M059J (cell line): ENCODE data around the gene ZFP42. TPM values are rescaled to one million over a fixed set of nuclear protein-coding genes. Genes with fewer than 3 reads are reported as not detected.
"Not testable (repeated sequence)": the region's sequence is repeated elsewhere in the genome, so short reads cannot be mapped to it uniquely, and the experiment has no call there.

ENCODE experiments used
- DNase-seq: peaks from one replicate; pipeline ENCODE4 v3.0.0-alpha.2; 2012; ENCODE audit warnings: low read depth
- total RNA-seq: library from RNA; depleted of rRNA; stranded (reverse); fragments of >200 nt; shearing (Covaris generic); gene quantifications from 2 replicates; pipeline ENCODE4 v1.2.3, GENCODE V29; 2014; rRNA removed

Gene ZFP42
- total RNA-seq, 1 experiment from 2014 or later: 0.07 TPM

DNA sequence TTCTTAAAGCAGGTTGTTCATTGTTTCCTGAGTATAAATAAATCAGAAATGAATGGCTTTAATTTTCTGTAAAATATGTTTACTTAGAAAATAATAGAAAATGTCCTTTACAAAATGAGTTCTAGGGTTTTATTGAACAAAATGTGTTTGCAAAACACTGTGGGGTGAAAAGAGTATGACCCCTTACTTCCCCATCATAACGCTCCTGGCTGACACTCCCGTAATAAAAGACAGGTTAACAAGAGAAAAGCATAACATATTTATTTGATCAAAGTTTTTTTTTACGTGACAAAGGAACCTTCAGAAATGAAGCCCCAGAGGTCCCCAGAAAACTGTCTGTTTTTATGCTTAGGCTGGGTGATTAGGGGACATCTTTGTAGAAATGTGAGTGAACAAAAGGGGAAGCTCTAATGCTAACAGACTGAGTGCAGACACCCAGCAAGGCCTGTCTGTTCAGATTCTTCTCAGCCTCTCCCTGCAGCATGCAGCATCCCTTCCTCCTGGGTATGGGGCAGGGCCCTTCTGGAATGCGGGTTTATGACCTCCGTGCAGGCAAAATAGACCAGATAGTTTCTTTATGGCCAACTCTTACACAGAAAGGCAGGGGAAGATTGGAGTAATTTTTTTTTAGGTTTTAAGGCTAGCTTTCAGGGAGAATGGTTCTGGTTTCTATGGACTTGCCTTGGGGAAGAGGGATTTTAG, 26.1 kb downstream of the ZFP42 start:
- no peak for DNase-seq

GRCh38 chr4:188023682-188024081, 28.1 kb downstream of the ZFP42 start:
- peak; percentile 69 for DNase-seq

GRCh38 chr4:188025476-188025875, 29.9 kb downstream of the ZFP42 start:
- DNase-seq: no peak

GRCh38 chr4:188029114-188029513, 33.5 kb downstream of the ZFP42 start:
- no peak for DNase-seq

DNA sequence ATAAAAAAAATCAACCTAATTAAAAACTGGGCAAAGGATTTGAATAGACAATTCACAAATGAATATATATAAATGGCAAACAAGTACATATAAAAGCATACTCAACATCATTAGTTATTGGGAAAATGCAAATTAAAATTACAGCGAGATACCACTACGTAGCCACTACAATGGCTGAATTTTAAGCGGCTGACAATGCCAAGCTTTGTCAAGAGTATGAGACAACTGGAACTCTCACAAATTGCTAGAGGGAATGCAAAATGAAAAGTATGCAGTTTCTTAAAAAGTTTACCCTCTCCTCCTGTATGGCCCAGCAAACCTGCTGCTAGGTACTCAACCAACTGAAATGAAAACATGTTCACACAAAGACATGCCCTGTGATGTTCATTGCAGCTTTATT, 34.8 kb downstream of the ZFP42 start:
- no peak for DNase-seq

DNA sequence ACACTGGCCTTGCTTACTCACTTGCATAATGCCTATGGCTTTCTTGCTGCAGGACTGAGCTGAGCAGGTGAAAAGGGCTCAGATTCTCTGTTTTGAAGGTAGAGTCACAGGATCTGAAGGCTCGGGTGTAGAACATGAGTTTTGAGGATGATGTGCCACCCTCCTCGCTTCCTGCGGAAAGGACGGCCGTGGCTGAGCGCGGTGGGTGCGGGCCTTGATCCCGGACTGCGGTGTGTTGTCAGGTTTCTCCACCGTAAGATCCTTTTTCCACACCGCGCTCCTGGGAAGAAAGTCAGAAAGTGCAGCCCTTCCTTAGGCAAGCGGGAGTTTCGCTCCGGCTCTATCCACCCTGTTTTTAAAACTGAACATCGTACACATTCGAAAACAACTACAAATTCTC, 36.2 kb downstream of the ZFP42 start:
- DNase-seq: no peak

- DNase-seq: no peak
Measured at GRCh38 chr4:188032170-188032569, 36.6 kb downstream of the ZFP42 start.

- DNase-seq: no peak
Measured at GRCh38 chr4:188032583-188032982, 37.0 kb downstream of the ZFP42 start.

DNA sequence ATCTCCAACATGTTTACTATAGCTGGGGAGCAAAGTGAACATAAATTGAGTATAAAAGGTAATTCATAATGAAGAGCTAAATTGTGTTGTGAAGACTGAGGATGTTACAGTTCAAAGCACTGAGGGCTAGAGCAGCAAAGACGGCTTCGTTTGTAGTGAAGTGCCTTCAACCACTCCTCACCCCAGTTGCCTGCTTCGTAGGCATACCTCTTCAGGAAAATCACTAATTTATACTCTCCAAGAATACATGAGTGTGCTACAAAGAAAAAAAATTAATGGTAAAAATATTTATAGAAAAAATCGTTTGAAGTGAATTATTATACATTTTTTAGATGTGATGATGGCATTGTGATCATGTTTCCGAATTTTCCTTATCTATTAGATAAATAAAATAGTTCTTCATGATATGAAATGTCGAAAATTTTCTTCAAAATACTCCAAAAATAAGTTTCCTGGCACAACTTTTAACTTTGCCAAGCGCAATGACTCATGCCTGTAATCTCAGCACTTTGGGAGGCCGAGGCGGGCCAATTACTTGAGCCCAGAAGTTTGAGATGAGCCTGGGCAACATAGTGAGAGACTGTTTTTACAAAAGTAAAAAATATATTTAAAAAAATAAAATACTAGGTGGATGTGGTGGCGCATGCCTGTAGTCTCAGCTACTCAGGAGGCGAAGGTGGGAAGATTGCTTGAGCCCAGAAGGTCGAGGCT, 41.6 kb downstream of the ZFP42 start:
- DNase-seq: peak; percentile 64

DNA sequence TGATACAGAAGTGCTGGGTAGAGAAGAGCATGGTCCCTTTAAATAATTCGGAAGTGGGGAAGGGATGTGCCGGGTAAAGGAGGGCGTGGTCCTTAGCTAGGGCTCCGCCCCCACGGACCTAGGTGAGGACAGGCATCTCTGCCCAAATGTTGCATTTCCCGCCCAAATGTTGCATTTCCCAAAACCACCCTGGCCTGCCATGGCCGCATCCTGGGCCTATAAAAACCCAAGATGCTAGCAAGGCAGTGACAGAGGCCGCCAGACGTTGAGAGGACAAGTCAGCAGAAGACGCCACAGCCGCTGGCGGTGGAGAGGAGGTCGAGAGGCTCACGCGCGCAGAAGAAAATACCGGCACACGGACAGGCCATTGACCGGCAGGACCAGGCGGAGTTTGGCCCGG, 46.1 kb downstream of the ZFP42 start:
- no peak for DNase-seq

DNA sequence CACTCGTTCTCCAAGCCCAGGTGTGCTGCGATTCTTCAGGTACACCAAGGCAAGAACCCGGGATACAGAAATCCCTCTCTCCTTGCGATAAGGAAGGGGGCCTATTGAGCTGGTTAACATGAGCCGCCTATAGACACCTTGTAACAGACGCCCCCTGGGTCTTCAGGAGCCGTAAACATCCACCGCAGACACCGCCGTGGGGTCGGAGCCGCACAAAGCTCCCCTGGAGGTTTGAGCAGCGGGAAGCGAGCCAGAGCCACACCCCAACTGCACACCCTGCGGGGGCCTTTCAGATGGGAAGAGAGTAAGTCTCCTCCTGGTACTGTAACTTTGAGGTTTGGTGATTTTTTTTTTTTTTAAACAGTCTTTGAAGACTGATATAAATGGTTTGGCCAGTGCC, 46.6 kb downstream of the ZFP42 start:
- no peak for DNase-seq

- no peak for DNase-seq
Measured at GRCh38 chr4:188043154-188043553, 47.6 kb downstream of the ZFP42 start.

- not testable (repeated sequence) for DNase-seq
Measured at GRCh38 chr4:188045461-188045860, 49.9 kb downstream of the ZFP42 start.

DNA sequence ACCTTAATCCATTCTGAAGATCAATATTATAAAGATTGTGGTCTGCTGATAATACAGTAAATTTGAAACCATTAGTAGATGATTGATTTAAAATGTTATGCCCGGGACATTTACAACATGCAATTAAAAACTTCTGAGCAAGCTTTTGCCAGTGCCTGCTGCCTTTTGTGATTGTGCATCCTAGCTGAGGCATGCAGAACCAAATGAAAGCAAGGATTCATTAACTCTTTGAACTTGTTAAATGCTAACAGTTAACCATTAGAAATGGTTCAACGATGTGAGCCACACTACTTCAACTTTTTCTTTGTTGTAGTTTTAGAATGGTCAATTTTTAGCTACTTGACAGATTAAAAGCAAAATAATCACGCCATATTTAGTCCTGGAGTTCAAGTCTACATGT, 51.1 kb downstream of the ZFP42 start:
- no peak for DNase-seq

DNA sequence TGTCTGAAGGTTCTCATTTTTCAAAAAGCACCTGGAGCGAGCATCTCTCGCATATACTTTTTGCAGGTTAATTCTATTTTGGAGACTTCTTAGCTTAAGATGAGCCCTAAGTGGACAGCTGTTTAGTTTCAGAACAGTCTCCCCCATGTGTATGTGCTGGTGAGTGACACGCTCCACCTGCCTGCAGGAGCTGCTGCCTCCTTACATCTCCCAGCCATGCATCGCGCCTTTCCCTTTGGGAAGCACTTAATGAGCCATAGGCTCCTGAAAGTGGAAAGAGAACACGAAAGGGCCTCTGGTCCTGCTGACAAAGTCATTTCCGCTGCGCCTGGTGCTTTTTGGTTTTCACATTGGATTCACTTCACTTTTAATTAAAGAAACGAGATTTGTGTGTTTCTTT, 57.7 kb downstream of the ZFP42 start:
- DNase-seq: no peak

Other genes starting within 250 kb of the ZFP42 start
- gene TRIML2, start 113.8 kb downstream of the ZFP42 start, total RNA-seq: 0.27 and 1.0 TPM in 2 replicates
- gene TRIML1, start 143.7 kb downstream of the ZFP42 start, total RNA-seq: 0.15 TPM in 1 of 2 replicates, not detected in the other